Thoracic aorta (tissue), 2 donors: ENCODE data around the gene GRK3. TPM values are rescaled to one million over a fixed set of nuclear protein-coding genes. Genes with fewer than 3 reads are reported as not detected.
"Not testable (repeated sequence)": the region's sequence is repeated elsewhere in the genome, so short reads cannot be mapped to it uniquely, and the experiment has no call there.

ENCODE experiments used
- ATAC-seq: fragments of 150-250 bp; one replicate; pipeline ENCODE4 v1.8.0; 2017; ENCODE audit warnings: low read depth; ENCODE audit not compliant: insufficient number of reproducible peaks, low FRiP score
- DNase-seq: peaks from one replicate; pipeline ENCODE4 v3.0.0-alpha.2; 2020; ENCODE audit warnings: low spot score
- H3K27ac ChIP-seq, 2 donors: fragments of 200-600 bp; sonication (generic); 1 replicate in 1 of 2; 2 replicates in 1 of 2; pipeline ENCODE4 v1.5.1; 2016; ENCODE audit warnings: mild to moderate bottlenecking in 2 of 2, moderate library complexity in 2 of 2
- H3K27me3 ChIP-seq: fragments of 200-600 bp; sonication (generic); replicated peaks from 2 replicates; pipeline ENCODE4 v1.6.0; 2016; ENCODE audit warnings: mild to moderate bottlenecking; ENCODE audit not compliant: insufficient read depth
- H3K36me3 ChIP-seq: fragments of 200-600 bp; sonication (generic); one replicate; pipeline ENCODE4 v1.5.1; 2016
- H3K4me1 ChIP-seq, 2 donors: fragments of 200-600 bp; sonication (generic); 1 replicate in 1 of 2; 2 replicates in 1 of 2; pipeline versions ENCODE4 v1.5.1 to v1.6.0; 2016; ENCODE audit warnings: low read depth in 2 of 2, mild to moderate bottlenecking in 1 of 2; ENCODE audit not compliant: control insufficient read depth in 1 of 2
- H3K4me3 ChIP-seq: fragments of 200-600 bp; sonication (generic); 2 replicates; pipeline ENCODE4 v1.5.1; 2016; ENCODE audit warnings: mild to moderate bottlenecking
- H3K9me3 ChIP-seq: fragments of 200-600 bp; sonication (generic); 2 replicates; pipeline ENCODE4 v1.5.1; 2016
- CTCF ChIP-seq: fragments of 200-600 bp; sonication (generic); IDR thresholded peaks from one replicate; pipeline ENCODE4 v1.5.1; 2019; ENCODE audit warnings: antibody characterized with exemption
- total RNA-seq, 2 donors: library from RNA; depleted of rRNA; stranded (reverse); fragments of >200 nt; gene quantifications; one replicate each; pipeline versions ENCODE4 v1.1.0 to v1.2.3, GENCODE V29; 2016

The GRK3 gene
- total RNA-seq, 2 donors from 2014 or later = 4.4 to 4.6 TPM

- no peak for DNase-seq
- TF ChIP-seq CTCF = no peak
- Histone ChIP-seq H3K27ac (no peak overlapping the region), H3K27me3 (no peaks in the 10 kb centered on the region), H3K36me3 (no peaks in the 10 kb centered on the region), H3K4me1 (no peaks in the 10 kb centered on the region), H3K4me3 (no peak overlapping the region), H3K9me3 (no peaks in the 10 kb centered on the region)
- no peak for ATAC-seq
Measured at GRCh38 chr22:25602445-25602844, 38.0 kb downstream of the GRK3 start.

- ATAC-seq (no peak), DNase-seq (no peak)
- no peak overlapping the region for H3K4me3 ChIP-seq
- H3K4me1 ChIP-seq = no peaks in the 10 kb centered on the region
- no peaks in the 10 kb centered on the region for H3K9me3 ChIP-seq
- H3K27ac ChIP-seq = no peak overlapping the region
- no peak for TF ChIP-seq CTCF
- no peaks in the 10 kb centered on the region for H3K27me3 ChIP-seq
- no peaks in the 10 kb centered on the region for H3K36me3 ChIP-seq
Measured at GRCh38 chr22:25602916-25603315, 38.4 kb downstream of the GRK3 start.

GRCh38 chr22:25605146-25605545 is 40.7 kb downstream of the GRK3 start:
- H3K4me1 ChIP-seq, H3K27me3 ChIP-seq, DNase-seq, H3K27ac ChIP-seq, H3K36me3 ChIP-seq, ATAC-seq, H3K4me3 ChIP-seq, H3K9me3 ChIP-seq: not testable (repeated sequence)

- not testable (repeated sequence) for DNase-seq, H3K27me3 ChIP-seq, H3K9me3 ChIP-seq, ATAC-seq, H3K4me3 ChIP-seq, H3K36me3 ChIP-seq, H3K27ac ChIP-seq, H3K4me1 ChIP-seq
Measured at GRCh38 chr22:25605565-25605964, 41.1 kb downstream of the GRK3 start.

GRCh38 chr22:25611284-25611683 is 46.8 kb downstream of the GRK3 start:
- not testable (repeated sequence) for ATAC-seq, H3K27ac ChIP-seq

GRCh38 chr22:25613131-25613530 is 48.7 kb downstream of the GRK3 start:
- not testable (repeated sequence) for H3K27me3 ChIP-seq, ATAC-seq, H3K27ac ChIP-seq, DNase-seq, H3K36me3 ChIP-seq, H3K4me3 ChIP-seq, H3K4me1 ChIP-seq, H3K9me3 ChIP-seq

More at GRCh38 chr22:25611284-25611683, 46.8 kb downstream of the GRK3 start:
- not testable (repeated sequence) for DNase-seq, H3K27me3 ChIP-seq, H3K36me3 ChIP-seq, H3K4me1 ChIP-seq, H3K9me3 ChIP-seq, H3K4me3 ChIP-seq

GRCh38 chr22:25613558-25613957 is 49.1 kb downstream of the GRK3 start:
- H3K9me3 ChIP-seq, DNase-seq, ATAC-seq, H3K36me3 ChIP-seq, H3K4me3 ChIP-seq, H3K4me1 ChIP-seq, H3K27ac ChIP-seq, H3K27me3 ChIP-seq: not testable (repeated sequence)

GRCh38 chr22:25614791-25615190 is 50.3 kb downstream of the GRK3 start:
- not testable (repeated sequence) for ATAC-seq, H3K4me1 ChIP-seq, H3K4me3 ChIP-seq, H3K27me3 ChIP-seq, H3K36me3 ChIP-seq, H3K27ac ChIP-seq, H3K9me3 ChIP-seq, DNase-seq
